HEK293 (cell line): ENCODE data around the gene SLC8A3.

Experiments used
- CTCF ChIA-PET: fragments of 350-600 bp; formaldehyde crosslinking; extraction: SDS; loops from one replicate; lab custom pipeline; 2021; ENCODE audit warnings: antibody characterized with exemption; lab: Yijun Ruan, JAX
- POLR2A ChIA-PET: fragments of 300-600 bp; formaldehyde crosslinking; extraction: SDS; loops from one replicate; lab custom pipeline; 2020; ENCODE audit warnings: antibody characterized with exemption, inconsistent platforms; lab: Yijun Ruan, JAX
- H3K27ac ChIP-seq: fragments of 200-500 bp; sonication (Bioruptor generic); 2 replicates; pipeline ENCODE4 v1.5.1; 2014; ENCODE audit warnings: low read depth, low read length, control low read depth, inconsistent platforms; ENCODE audit errors: extremely low read depth
- H3K36me3 ChIP-seq, 2 experiments: fragments of 200-500 bp in 1 of 2; sonication (Bioruptor generic) in 1 of 2; 1 replicate in 1 of 2; 2 replicates in 1 of 2; pipeline ENCODE4 v1.5.1; 2014 to 2017; ENCODE audit warnings: inconsistent platforms in 2 of 2, low read length in 2 of 2; ENCODE audit not compliant: control insufficient read depth in 2 of 2, insufficient read depth in 1 of 2
- H3K4me1 ChIP-seq: fragments of 200-500 bp; sonication (Bioruptor generic); 2 replicates; pipeline ENCODE4 v1.5.1; 2014; ENCODE audit warnings: mild to moderate bottlenecking, low read length, inconsistent platforms; ENCODE audit not compliant: control insufficient read depth, insufficient read depth
- H3K4me3 ChIP-seq: 2 replicates; pipeline ENCODE4 v1.5.1; 2011; ENCODE audit warnings: low read depth, mild to moderate bottlenecking, control low read depth, low read length, moderate library complexity
- H3K9me3 ChIP-seq: fragments of 200-500 bp; sonication (Bioruptor generic); 2 replicates; pipeline ENCODE4 v1.5.1; 2014; ENCODE audit warnings: low read depth, low read length, inconsistent platforms; ENCODE audit not compliant: control insufficient read depth, insufficient read depth
- GLIS1 ChIP-seq: fragments of 450-650 bp; formaldehyde crosslinking; IDR thresholded peaks from 2 replicates; pipeline ENCODE4 v1.5.1; 2016; ENCODE audit warnings: missing biosample characterization, missing genetic modification characterization
- HOXD13 ChIP-seq: sonication (generic); formaldehyde crosslinking; IDR thresholded peaks from 2 replicates; pipeline ENCODE4 v1.8.0; 2022; ENCODE audit warnings: missing genetic modification reagents, borderline replicate concordance
- MEIS1 ChIP-seq: sonication (generic); formaldehyde crosslinking; IDR thresholded peaks from 2 replicates; pipeline ENCODE4 v1.8.1; 2022; ENCODE audit warnings: missing genetic modification reagents, mild to moderate bottlenecking, borderline replicate concordance
- PATZ1 ChIP-seq: fragments of 450-650 bp; formaldehyde crosslinking; IDR thresholded peaks from 2 replicates; pipeline ENCODE4 v1.5.1; 2016; ENCODE audit warnings: missing biosample characterization, missing genetic modification characterization
- PRDM2 ChIP-seq: fragments of 450-650 bp; formaldehyde crosslinking; IDR thresholded peaks from 2 replicates; pipeline ENCODE4 v1.5.1; 2016; ENCODE audit warnings: missing biosample characterization, missing genetic modification characterization, borderline replicate concordance
- SP2 ChIP-seq: fragments of 450-650 bp; formaldehyde crosslinking; IDR thresholded peaks from 2 replicates; pipeline ENCODE4 v1.5.1; 2016; ENCODE audit warnings: missing biosample characterization, missing genetic modification characterization
- SP3 ChIP-seq: fragments of 450-650 bp; formaldehyde crosslinking; IDR thresholded peaks from 2 replicates; pipeline ENCODE4 v1.5.1; 2016; ENCODE audit warnings: missing biosample characterization, missing genetic modification characterization
- ZFP69B ChIP-seq: fragments of 450-650 bp; formaldehyde crosslinking; IDR thresholded peaks from 2 replicates; pipeline ENCODE4 v1.5.1; 2016; ENCODE audit warnings: missing biosample characterization, missing genetic modification characterization
- ZNF175 ChIP-seq: fragments of 450-650 bp; formaldehyde crosslinking; IDR thresholded peaks from 2 replicates; pipeline ENCODE4 v1.5.1; 2016; ENCODE audit warnings: missing biosample characterization, missing genetic modification characterization
- ZNF214 ChIP-seq: fragments of 450-650 bp; formaldehyde crosslinking; IDR thresholded peaks from 2 replicates; pipeline ENCODE4 v1.5.1; 2017; ENCODE audit warnings: missing biosample characterization, mild to moderate bottlenecking, missing genetic modification characterization, borderline replicate concordance
- ZNF292 ChIP-seq: fragments of 450-650 bp; formaldehyde crosslinking; IDR thresholded peaks from 2 replicates; pipeline ENCODE4 v1.5.1; 2016; ENCODE audit warnings: low read depth, missing biosample characterization, missing genetic modification characterization, borderline replicate concordance
- ZNF341 ChIP-seq: fragments of 450-650 bp; formaldehyde crosslinking; IDR thresholded peaks from 2 replicates; pipeline ENCODE4; 2016; ENCODE audit warnings: low read depth, missing biosample characterization, missing genetic modification characterization
- ZNF433 ChIP-seq: fragments of 450-650 bp; formaldehyde crosslinking; IDR thresholded peaks from 2 replicates; pipeline ENCODE4 v1.5.1; 2016; ENCODE audit warnings: missing biosample characterization, missing genetic modification characterization, low read depth
- ZNF510 ChIP-seq: fragments of 450-650 bp; formaldehyde crosslinking; IDR thresholded peaks from 2 replicates; pipeline ENCODE4 v1.5.1; 2018; ENCODE audit warnings: mild to moderate bottlenecking, missing genetic modification characterization, missing biosample characterization; ENCODE audit not compliant: insufficient replicate concordance
- ZNF544 ChIP-seq: fragments of 450-650 bp; formaldehyde crosslinking; IDR thresholded peaks from 2 replicates; pipeline ENCODE4 v1.5.0; 2017; ENCODE audit warnings: missing biosample characterization, missing genetic modification characterization
- ZNF561 ChIP-seq: fragments of 450-650 bp; IDR thresholded peaks from 2 replicates; pipeline ENCODE4 v1.5.1; 2018; ENCODE audit warnings: missing biosample characterization, missing genetic modification characterization, borderline replicate concordance
- ZNF658 ChIP-seq: fragments of 450-650 bp; formaldehyde crosslinking; IDR thresholded peaks from 2 replicates; pipeline ENCODE4; 2016; ENCODE audit warnings: missing biosample characterization, missing genetic modification characterization
- ZNF701 ChIP-seq: fragments of 450-650 bp; formaldehyde crosslinking; IDR thresholded peaks from 2 replicates; pipeline ENCODE4 v1.5.1; 2016; ENCODE audit warnings: missing biosample characterization, missing genetic modification characterization
- ZNF747 ChIP-seq: fragments of 450-650 bp; formaldehyde crosslinking; IDR thresholded peaks from 2 replicates; pipeline ENCODE4 v1.5.1; 2016; ENCODE audit warnings: missing biosample characterization, missing genetic modification characterization
- ZNF785 ChIP-seq: fragments of 450-650 bp; formaldehyde crosslinking; IDR thresholded peaks from 2 replicates; pipeline ENCODE4 v1.5.1; 2016; ENCODE audit warnings: missing biosample characterization, missing genetic modification characterization
- ZNF830 ChIP-seq: fragments of 450-650 bp; IDR thresholded peaks from 2 replicates; pipeline ENCODE4 v1.5.0; 2018; ENCODE audit warnings: missing biosample characterization, missing genetic modification characterization, low read depth, mild to moderate bottlenecking, moderate library complexity
- ZNF843 ChIP-seq: fragments of 450-650 bp; formaldehyde crosslinking; IDR thresholded peaks from 2 replicates; pipeline ENCODE4 v1.5.1; 2016; ENCODE audit warnings: missing biosample characterization, missing genetic modification characterization
- TF ChIP-seq, protein P1 (sequence below): fragments of 450-650 bp; formaldehyde crosslinking; IDR thresholded peaks from 2 replicates; pipeline ENCODE4 v1.5.1; 2016; ENCODE audit warnings: missing biosample characterization, missing genetic modification characterization
- TF ChIP-seq, protein P2 (sequence below): fragments of 450-650 bp; formaldehyde crosslinking; IDR thresholded peaks from 2 replicates; pipeline ENCODE4 v1.5.1; 2016; ENCODE audit warnings: missing biosample characterization, missing genetic modification characterization

Gene SLC8A3

GRCh38 chr14:70123796-70124195 lies 65.0 kb downstream of the SLC8A3 start (continued):
- TF ChIP-seq PRDM2 (no peak), ZNF544 (tag by site-specific recombination) (no peak), ZNF747 (tag by site-specific recombination) (no peak), ZNF433 (tag by site-specific recombination) (no peak)

DNA sequence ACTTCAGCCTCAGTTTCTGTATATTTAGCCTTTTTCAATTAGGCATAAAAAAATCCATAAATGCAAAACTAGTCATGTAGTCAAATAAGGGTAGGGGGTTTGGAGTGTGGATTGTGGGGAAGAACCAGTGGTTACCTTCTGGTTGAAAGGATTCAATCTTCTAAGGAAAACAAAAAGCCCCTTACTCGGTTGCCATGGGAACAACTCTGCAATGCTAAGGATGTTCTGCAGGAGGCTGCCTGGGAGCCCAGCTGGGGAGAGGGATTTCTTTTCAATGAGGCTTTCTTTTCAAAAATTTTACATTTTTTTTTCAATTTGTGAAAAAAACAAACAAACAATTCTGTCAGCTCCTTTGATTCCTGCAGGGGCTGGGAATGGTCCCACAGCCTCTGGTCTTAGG lies 67.2 kb downstream of the SLC8A3 start:
- Histone ChIP-seq H3K4me1 (no peaks in the 10 kb centered on the region), H3K9me3 (no peaks in the 10 kb centered on the region), H3K36me3 (no peaks in the 10 kb centered on the region), H3K27ac (no peak overlapping the region), H3K4me3 (no peak overlapping the region)
- TF ChIP-seq ZNF701 (tag by site-specific recombination) (no peak), GLIS1 (tag by site-specific recombination) (no peak), SP3 (tag by site-specific recombination) (no peak), ZNF341 (no peak)
- CTCF ChIA-PET = interaction anchor here (1.3 kb wide), 1 partner anchor 47 kb away, joined by 3 read pairs; no protein-coding TSS in a partner anchor
- POLR2A ChIA-PET = no interaction called here

- no peaks in the 10 kb centered on the region for H3K36me3 ChIP-seq
- no peak overlapping the region for H3K4me3 ChIP-seq
- ChIA-PET CTCF (interaction anchor here (1.3 kb wide), 1 partner anchor 31 kb away, joined by 3 read pairs; no protein-coding TSS in a partner anchor), POLR2A (interaction anchor here (0.6 kb wide), 1 partner anchor 271 kb away, joined by 3 read pairs; no protein-coding TSS in a partner anchor)
- H3K27ac ChIP-seq = no peak overlapping the region
- H3K9me3 ChIP-seq = no peaks in the 10 kb centered on the region
- no peaks in the 10 kb centered on the region for H3K4me1 ChIP-seq
- TF ChIP-seq ZNF510 (tag by site-specific recombination) = no peak
- TF ChIP-seq, protein P1, sequence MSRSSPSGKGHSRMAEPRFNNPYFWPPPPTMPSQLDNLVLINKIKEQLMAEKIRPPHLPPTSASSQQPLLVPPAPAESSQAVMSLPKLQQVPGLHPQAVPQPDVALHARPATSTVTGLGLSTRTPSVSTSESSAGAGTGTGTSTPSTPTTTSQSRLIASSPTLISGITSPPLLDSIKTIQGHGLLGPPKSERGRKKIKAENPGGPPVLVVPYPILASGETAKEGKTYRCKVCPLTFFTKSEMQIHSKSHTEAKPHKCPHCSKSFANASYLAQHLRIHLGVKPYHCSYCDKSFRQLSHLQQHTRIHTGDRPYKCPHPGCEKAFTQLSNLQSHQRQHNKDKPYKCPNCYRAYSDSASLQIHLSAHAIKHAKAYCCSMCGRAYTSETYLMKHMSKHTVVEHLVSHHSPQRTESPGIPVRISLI (tag by site-specific recombination) = no peak
- TF ChIP-seq ZNF561 = no peak
- TF ChIP-seq HOXD13 (CRISPR knock-in tag) = no peak
- no peak for TF ChIP-seq ZNF830
- TF ChIP-seq ZFP69B (tag by site-specific recombination) = no peak
- TF ChIP-seq ZNF292 = no peak
- TF ChIP-seq ZNF785 (tag by site-specific recombination) = no peak
- no peak for TF ChIP-seq ZNF658 (tag by site-specific recombination)
- TF ChIP-seq MEIS1 = no peak
- TF ChIP-seq ZNF175 (tag by site-specific recombination) = no peak
- no peak for TF ChIP-seq PATZ1 (tag by site-specific recombination)
- no peak for TF ChIP-seq ZNF843 (tag by site-specific recombination)
- TF ChIP-seq ZNF214 (tag by site-specific recombination) = no peak
- no peak for TF ChIP-seq SP2 (tag by site-specific recombination)
- TF ChIP-seq, protein P2, sequence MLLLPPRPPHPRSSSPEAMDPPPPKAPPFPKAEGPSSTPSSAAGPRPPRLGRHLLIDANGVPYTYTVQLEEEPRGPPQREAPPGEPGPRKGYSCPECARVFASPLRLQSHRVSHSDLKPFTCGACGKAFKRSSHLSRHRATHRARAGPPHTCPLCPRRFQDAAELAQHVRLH (tag by site-specific recombination) = no peak
Measured at GRCh38 chr14:70118064-70118463, 70.7 kb downstream of the SLC8A3 start.
